ENCODE data around the gene CA5A. TPM values are rescaled to one million over a fixed set of nuclear protein-coding genes. Genes with fewer than 3 reads are reported as not detected.

Gene CA5A
- total and polyA plus RNA-seq, 9 of the 15 experiments (the other 6 are each of a cell fraction or from before 2014, with no cell fraction given): not detected

GRCh38 chr16:87853411-87854052, 82.8 kb downstream of the CA5A start (continued):
- TF ChIP-seq ZBTB11 (CRISPR knock-in tag; IDR thresholded peaks at IDR 0.05): no peak
- peak; percentile 93 for TF ChIP-seq DMBX1 (CRISPR knock-in tag; IDR thresholded peaks at IDR 0.05; ENCODE audit: borderline replicate concordance)
- peak; percentile 95 for TF ChIP-seq POLR2G (IDR thresholded peaks at IDR 0.05; ENCODE audit: low read depth, low read length)
- TF ChIP-seq ZNF707 (CRISPR knock-in tag; conservative IDR thresholded peaks at IDR 0.05): peak; percentile 66
- TF ChIP-seq GABPA (tag; conservative IDR thresholded peaks at IDR 0.05; ENCODE audit: low read depth): peak; percentile 10; the same call in 1 of the 2 replicates
- TF ChIP-seq SMAD4 (CRISPR knock-in tag; conservative IDR thresholded peaks at IDR 0.05): peak; percentile 91
- peak; percentile 63; the same call in 1 of the 2 replicates for TF ChIP-seq ZNF668 (CRISPR knock-in tag; IDR thresholded peaks at IDR 0.05)
- peak; percentile 4; the same call in 1 of the 2 replicates for TF ChIP-seq NFIC (IDR thresholded peaks at IDR 0.05)
- TF ChIP-seq ZBTB26 (CRISPR knock-in tag; IDR thresholded peaks at IDR 0.05): 0 out of 2 replicates have a peak, but pooled peaks have one; percentile 54
- TF ChIP-seq NFE2L1 (tag; IDR thresholded peaks at IDR 0.05; ENCODE audit: borderline replicate concordance, low read depth): no peak
- 0 out of 2 replicates have a peak, but pooled peaks have one; percentile 62 for TF ChIP-seq ELF4 (CRISPR knock-in tag; IDR thresholded peaks at IDR 0.05)
- peak; percentile 100 for TF ChIP-seq ATF4 (CRISPR knock-in tag; IDR thresholded peaks at IDR 0.05)
- TF ChIP-seq HIVEP1 (CRISPR knock-in tag; IDR thresholded peaks at IDR 0.05): 0 out of 2 replicates have a peak, but pooled peaks have one; percentile 41
- TF ChIP-seq SIN3A (IDR thresholded peaks at IDR 0.05; ENCODE audit: borderline replicate concordance in 2 of 2, control insufficient read depth in 1 of 2, low read depth in 2 of 2, low read length in 2 of 2): peak in 1 of 2 experiments; percentile 70; a peak in 1 of 4 replicates
- no peak for TF ChIP-seq ETV1 (tag; conservative IDR thresholded peaks at IDR 0.05; ENCODE audit: low read depth)
- TF ChIP-seq KDM5B (IDR thresholded peaks at IDR 0.05; ENCODE audit: insufficient replicate concordance, low read depth, low read length): peak; percentile 79
- peak; percentile 99 for TF ChIP-seq ATF3 (IDR thresholded peaks at IDR 0.05)
- peak; percentile 90; the same call in 1 of the 2 replicates for TF ChIP-seq ATF3 (CRISPR knock-in tag; conservative IDR thresholded peaks at IDR 0.05)
- 0 out of 2 replicates have a peak, but pooled peaks have one; percentile 30 for TF ChIP-seq PTTG1 (tag; IDR thresholded peaks at IDR 0.05; ENCODE audit: low read depth)
- TF ChIP-seq CCAR2 (IDR thresholded peaks at IDR 0.05; ENCODE audit: low read depth, low read length): no peak

Measured in K562 (cell line).